HepG2 (cell line): ENCODE measurements around the gene ABCF1. TPM values are rescaled to one million over a fixed set of nuclear protein-coding genes. Genes with fewer than 3 reads are reported as not detected.

Experiments used
- ATF7-NPFF ChIP-seq: sonication (generic); formaldehyde crosslinking; IDR thresholded peaks from 2 replicates; pipeline ENCODE4 v1.8.1; 2023; ENCODE audit warnings: mild to moderate bottlenecking, low read depth, missing genetic modification reagents, moderate library complexity
- ETS1 ChIP-seq: sonication (generic); formaldehyde crosslinking; IDR thresholded peaks from 2 replicates; pipeline ENCODE4 v1.4.0; 2020; ENCODE audit warnings: missing genetic modification reagents
- FOXK1 ChIP-seq: sonication (generic); formaldehyde crosslinking; IDR thresholded peaks from 2 replicates; pipeline ENCODE4 v1.4.0; 2020; ENCODE audit warnings: low read depth, missing genetic modification reagents, borderline replicate concordance
- JARID2 ChIP-seq: sonication (generic); formaldehyde crosslinking; IDR thresholded peaks from 2 replicates; pipeline ENCODE4 v1.8.1; 2023; ENCODE audit warnings: missing genetic modification reagents, inconsistent platforms; ENCODE audit not compliant: insufficient replicate concordance
- KDM3A ChIP-seq: IDR thresholded peaks from 2 replicates; pipeline ENCODE4 v1.6.1; 2018; ENCODE audit warnings: low read depth, missing compliant biosample characterization
- KLF9 ChIP-seq: IDR thresholded peaks from 2 replicates; pipeline ENCODE4 v1.6.1; 2016; ENCODE audit warnings: low read depth
- NFAT5 ChIP-seq: sonication (generic); formaldehyde crosslinking; IDR thresholded peaks from 2 replicates; pipeline ENCODE4 v1.4.0; 2020; ENCODE audit warnings: missing genetic modification reagents
- PHF20 ChIP-seq: sonication (generic); formaldehyde crosslinking; IDR thresholded peaks from 2 replicates; pipeline ENCODE4 v1.5.0; 2020; ENCODE audit warnings: mild to moderate bottlenecking, missing genetic modification reagents
- TAF15 ChIP-seq: fragments of 200-400 bp; formaldehyde crosslinking; IDR thresholded peaks from one replicate; pipeline ENCODE4 v1.6.1; 2018; ENCODE audit warnings: mild to moderate bottlenecking, low read depth, low read length; ENCODE audit not compliant: poor library complexity, severe bottlenecking
- TBX2 ChIP-seq: sonication (generic); formaldehyde crosslinking; IDR thresholded peaks from 2 replicates; pipeline ENCODE4 v1.5.0; 2020; ENCODE audit warnings: missing genetic modification reagents, mild to moderate bottlenecking, borderline replicate concordance
- ZFP36 ChIP-seq: fragments of 150-350 bp; IDR thresholded peaks from 2 replicates; pipeline ENCODE4 v1.6.1; 2018; ENCODE audit warnings: borderline replicate concordance, low read length, low read depth; ENCODE audit not compliant: partially characterized antibody
- ZFP36L2 ChIP-seq: sonication (generic); formaldehyde crosslinking; IDR thresholded peaks from 2 replicates; pipeline ENCODE4 v1.4.0; 2020; ENCODE audit warnings: missing genetic modification reagents
- ZFY ChIP-seq: sonication (generic); formaldehyde crosslinking; IDR thresholded peaks from 2 replicates; pipeline ENCODE4 v1.4.0; 2020; ENCODE audit warnings: missing genetic modification reagents
- ZNF136 ChIP-seq: sonication (generic); formaldehyde crosslinking; IDR thresholded peaks from 2 replicates; pipeline ENCODE4 v1.8.1; 2022; ENCODE audit warnings: low read depth, mild to moderate bottlenecking, moderate library complexity, missing genetic modification reagents
- ZNF18 ChIP-seq: sonication (generic); formaldehyde crosslinking; IDR thresholded peaks from 2 replicates; pipeline ENCODE4 v1.8.0; 2022; ENCODE audit warnings: mild to moderate bottlenecking, missing genetic modification reagents; ENCODE audit not compliant: insufficient replicate concordance
- ZNF20 ChIP-seq: sonication (generic); formaldehyde crosslinking; IDR thresholded peaks from 2 replicates; pipeline ENCODE4 v1.4.0; 2020; ENCODE audit warnings: mild to moderate bottlenecking, moderate library complexity, missing genetic modification reagents
- ZNF441 ChIP-seq: sonication (generic); formaldehyde crosslinking; IDR thresholded peaks from 2 replicates; pipeline ENCODE4 v1.7.0; 2021; ENCODE audit warnings: missing genetic modification reagents, borderline replicate concordance
- ZNF546 ChIP-seq: sonication (generic); formaldehyde crosslinking; conservative IDR thresholded peaks from 2 replicates; pipeline ENCODE4 v1.8.1; 2023; ENCODE audit warnings: mild to moderate bottlenecking, missing genetic modification reagents
- ZNF597 ChIP-seq: sonication (generic); formaldehyde crosslinking; IDR thresholded peaks from 2 replicates; pipeline ENCODE4 v1.5.0; 2020; ENCODE audit warnings: missing genetic modification reagents
- ZNF598 ChIP-seq: sonication (generic); formaldehyde crosslinking; IDR thresholded peaks from 2 replicates; pipeline ENCODE4 v1.5.1; 2020; ENCODE audit warnings: mild to moderate bottlenecking, missing genetic modification reagents, borderline replicate concordance
- polyA plus RNA-seq, 8 experiments: library from polyadenylated mRNA; depleted of rRNA in 3 of 8; stranded (reverse) in 7 of 8; unstranded in 1 of 8; fragments of >200 nt; fragmentation: Illumina TruSeq in 4 of 8; extraction: Trizol in 4 of 8; gene quantifications; 2 replicates each; pipeline versions ENCODE4 v1.2.1 to v1.2.3, GENCODE V29; 2011 to 2016; ENCODE audit warnings: low read depth in 4 of 8, missing spikeins in 1 of 8, mixed read lengths in 1 of 8; ENCODE audit not compliant: insufficient read depth in 1 of 8
- total RNA-seq, 5 experiments: library from RNA; depleted of rRNA; stranded (reverse); fragments of >200 nt; fragmentation: Illumina TruSeq; extraction: Trizol; gene quantifications; 2 replicates each; pipeline ENCODE4 v1.2.3, GENCODE V29; 2016; ENCODE audit warnings: low read depth in 1 of 5

ABCF1 gene
- total and polyA plus RNA-seq, 2 of the 13 experiments (the other 11 are each of a cell fraction or from before 2014, with no cell fraction given) = 25.4 to 98.9 TPM

GRCh38 chr6:30617565-30618269 lies 46.5 kb downstream of the ABCF1 start, which contains the start of gene MRPS18B (continued):
- TF ChIP-seq FOXK1 (CRISPR knock-in tag) (0 out of 2 replicates have a peak, but pooled peaks have one; percentile 33), ZNF18 (CRISPR knock-in tag) (no peak), ZFY (CRISPR knock-in tag) (peak; percentile 62), NFAT5 (CRISPR knock-in tag) (0 out of 2 replicates have a peak, but pooled peaks have one; percentile 44), ZFP36 (no peak), ZNF20 (CRISPR knock-in tag) (no peak; the same call in 1 of the 2 replicates), ETS1 (CRISPR knock-in tag) (no peak), ZNF598 (CRISPR knock-in tag) (peak; percentile 61; the same call in 1 of the 2 replicates), ZNF597 (no peak), ATF7-NPFF (CRISPR knock-in tag) (peak; percentile 73), KLF9 (peak; percentile 3; the same call in 1 of the 2 replicates), PHF20 (CRISPR knock-in tag) (peak; percentile 83), ZFP36L2 (no peak), JARID2 (peak; percentile 83), ZNF546 (CRISPR knock-in tag) (peak; percentile 20; the same call in 1 of the 2 replicates), KDM3A (CRISPR knock-in tag) (peak; percentile 57), TBX2 (CRISPR knock-in tag) (peak; percentile 78), ZNF441 (CRISPR knock-in tag) (0 out of 2 replicates have a peak, but pooled peaks have one; percentile 59), TAF15 (no peak), ZNF136 (CRISPR knock-in tag) (peak; percentile 69; the same call in 1 of the 2 replicates)
